A549 (cell line): Measurements from ENCODE around the gene SUGCT. TPM values are rescaled to one million over a fixed set of nuclear protein-coding genes. Genes with fewer than 3 reads are reported as not detected.

ENCODE experiments used
- ATAC-seq, 2 experiments: fragments of 200-7000 bp in 1 of 2; fragments of >200 bp in 1 of 2; cut with Nextera tagmentation in 1 of 2; cut with Tn5 transposase in 1 of 2; 3 replicates each; pipeline versions ENCODE4 v1.8.0 to v1.9.1; 2018 to 2020; ENCODE audit warnings: mild to moderate bottlenecking in 1 of 2, moderate library complexity in 1 of 2
- CTCF ChIA-PET: fragments of 300-600 bp; sonication (Branson Sonifier 250); formaldehyde crosslinking; extraction: SDS; loops from one replicate; lab custom pipeline; 2021; ENCODE audit warnings: antibody characterized with exemption, inconsistent platforms; lab: Yijun Ruan, JAX
- POLR2A ChIA-PET: fragments of 350-600 bp; formaldehyde crosslinking; extraction: SDS; loops from one replicate; lab custom pipeline; 2021; ENCODE audit warnings: antibody characterized with exemption, inconsistent platforms; lab: Yijun Ruan, JAX
- DNase-seq, 2 experiments: peaks; one replicate each; pipeline versions ENCODE4 v3.0.0 to v3.0.0-alpha.2; 2011 to 2016; ENCODE audit warnings: low read depth in 1 of 2, low spot score in 1 of 2
- FAIRE-seq: peaks from 2 replicates; lab custom pipeline; 2011; peaks lifted over from hg19 to GRCh38; lab: Jason Lieb, UNC
- H3K27ac ChIP-seq, 2 experiments: fragments of >200 bp; sonication (Bioruptor Twin); formaldehyde crosslinking; 3 replicates each; pipeline ENCODE4 v1.5.1; 2016 to 2017
- H3K4me1 ChIP-seq: fragments of >200 bp; sonication (Bioruptor Twin); formaldehyde crosslinking; 3 replicates; pipeline ENCODE4 v1.6.1; 2016
- H3K4me2 ChIP-seq: fragments of >200 bp; sonication (Bioruptor Twin); formaldehyde crosslinking; 3 replicates; pipeline ENCODE4 v1.6.1; 2016
- H3K4me3 ChIP-seq: fragments of >200 bp; sonication (Bioruptor Twin); formaldehyde crosslinking; 3 replicates; pipeline ENCODE4 v1.5.1; 2016
- H3K9me3 ChIP-seq: fragments of >200 bp; sonication (Bioruptor Twin); formaldehyde crosslinking; 3 replicates; pipeline ENCODE4 v1.6.1; 2016
- CBX8 ChIP-seq: fragments of 200-600 bp; sonication (generic); IDR thresholded peaks from 2 replicates; pipeline ENCODE4 v1.6.1; 2016
- CHD4 ChIP-seq: fragments of 200-600 bp; sonication (generic); IDR thresholded peaks from 2 replicates; pipeline ENCODE4 v1.6.1; 2016; ENCODE audit warnings: antibody characterized with exemption, mild to moderate bottlenecking, borderline replicate concordance
- EHF ChIP-seq: fragments of 250-450 bp; sonication (Bioruptor Pico); IDR thresholded peaks from 2 replicates; pipeline ENCODE4 v1.5.0; 2020; ENCODE audit warnings: mild to moderate bottlenecking
- EHMT2 ChIP-seq: fragments of 200-600 bp; sonication (generic); IDR thresholded peaks from 2 replicates; pipeline ENCODE4 v1.6.1; 2016; ENCODE audit warnings: antibody characterized with exemption, low read depth, mild to moderate bottlenecking, moderate library complexity
- ESRRA ChIP-seq: fragments of 150-350 bp; IDR thresholded peaks from 2 replicates; pipeline ENCODE4 v1.6.1; 2014; ENCODE audit warnings: mild to moderate bottlenecking, low read length, borderline replicate concordance
- FOSB ChIP-seq: fragments of 250-450 bp; sonication (Bioruptor Pico); IDR thresholded peaks from 2 replicates; pipeline ENCODE4 v1.5.0; 2020; ENCODE audit warnings: mild to moderate bottlenecking, moderate library complexity
- FOXS1 ChIP-seq: fragments of 250-450 bp; sonication (Bioruptor Pico); IDR thresholded peaks from 2 replicates; pipeline ENCODE4 v1.5.0; 2020; ENCODE audit warnings: mild to moderate bottlenecking, moderate library complexity
- HEYL ChIP-seq: fragments of 250-450 bp; sonication (Bioruptor Pico); IDR thresholded peaks from 2 replicates; pipeline ENCODE4 v1.8.0; 2021; ENCODE audit warnings: mild to moderate bottlenecking, moderate library complexity
- HOXA7 ChIP-seq: fragments of 250-450 bp; sonication (Bioruptor Pico); IDR thresholded peaks from 2 replicates; pipeline ENCODE4 v1.5.0; 2020; ENCODE audit warnings: mild to moderate bottlenecking, moderate library complexity
- JUNB ChIP-seq: fragments of >200 bp; sonication (Bioruptor Twin); formaldehyde crosslinking; IDR thresholded peaks from 2 replicates; pipeline ENCODE4 v1.6.1; 2016
- KDM1A ChIP-seq: fragments of 200-600 bp; sonication (generic); IDR thresholded peaks from 2 replicates; pipeline ENCODE4 v1.6.1; 2016; ENCODE audit warnings: low read depth, mild to moderate bottlenecking
- MYC ChIP-seq: IDR thresholded peaks from 2 replicates; pipeline ENCODE4 v1.6.1; 2012; ENCODE audit warnings: mild to moderate bottlenecking, inconsistent platforms, low read length, improper control_type of control experiment, borderline replicate concordance
- NFE2L2 ChIP-seq: fragments of 150-350 bp; conservative IDR thresholded peaks from 2 replicates; pipeline ENCODE4 v1.6.1; 2014; ENCODE audit warnings: low read length
- NR3C1 ChIP-seq: fragments of >200 bp; sonication (Bioruptor Twin); formaldehyde crosslinking; IDR thresholded peaks from 3 replicates; pipeline ENCODE4 v1.6.1; 2017
- PHF8 ChIP-seq: fragments of 200-600 bp; sonication (generic); IDR thresholded peaks from 2 replicates; pipeline ENCODE4 v1.6.1; 2016; ENCODE audit warnings: low read depth, mild to moderate bottlenecking, antibody characterized with exemption, moderate library complexity, borderline replicate concordance
- RAD21 ChIP-seq, 2 experiments: fragments of >200 bp in 1 of 2; sonication (Bioruptor Twin) in 1 of 2; formaldehyde crosslinking in 1 of 2; IDR thresholded peaks in 1 of 2; conservative IDR thresholded peaks in 1 of 2; 2 replicates in 1 of 2; 3 replicates in 1 of 2; pipeline ENCODE4 v1.6.1; 2012 to 2018; ENCODE audit warnings: inconsistent platforms in 1 of 2
- RARB ChIP-seq: fragments of 250-450 bp; sonication (Bioruptor Pico); IDR thresholded peaks from 2 replicates; pipeline ENCODE4 v1.8.0; 2021; ENCODE audit warnings: mild to moderate bottlenecking, moderate library complexity
- ZFP36 ChIP-seq: fragments of 450-650 bp; IDR thresholded peaks from 2 replicates; pipeline ENCODE4 v1.6.1; 2014; ENCODE audit warnings: borderline replicate concordance; ENCODE audit not compliant: partially characterized antibody
- ZNF302 ChIP-seq: fragments of 250-450 bp; sonication (Bioruptor Pico); IDR thresholded peaks from 2 replicates; pipeline ENCODE4 v1.9.0; 2021; ENCODE audit warnings: inconsistent platforms, mild to moderate bottlenecking, moderate library complexity
- ZSCAN20 ChIP-seq: fragments of 250-450 bp; sonication (Bioruptor Pico); IDR thresholded peaks from 2 replicates; pipeline ENCODE4 v1.8.0; 2022; ENCODE audit warnings: mild to moderate bottlenecking, moderate library complexity
- WGBS: methylation state at CpG from one replicate; pipeline ENCODE4 v1.1.6; 2017; ENCODE audit errors: missing lambda C conversion rate; 5-methylcytosine and 5-hydroxymethylcytosine counted together
- polyA plus RNA-seq, 4 experiments: library from polyadenylated mRNA; depleted of rRNA in 3 of 4; stranded (reverse); fragments of >200 nt; fragmentation: RNase III in 1 of 4; extraction: RNeasy Plus Mini Kit Qiagen cat#74134 plus additional on column Dnase treatment in 1 of 4; gene quantifications; 2 replicates in 3 of 4; 3 replicates in 1 of 4; pipeline ENCODE4 v1.2.3, GENCODE V29; 2011 to 2017
- TF ChIP-seq, protein P1 (sequence below): IDR thresholded peaks from 2 replicates; pipeline ENCODE4 v1.6.1; 2012
- TF ChIP-seq, protein P2 (sequence below): fragments of >200 bp; sonication (Bioruptor Twin); formaldehyde crosslinking; IDR thresholded peaks from 2 replicates; pipeline ENCODE4 v1.6.1; 2016
- TF ChIP-seq, protein P3 (sequence below): fragments of 450-650 bp; IDR thresholded peaks from 2 replicates; pipeline ENCODE4 v1.6.1; 2014; ENCODE audit warnings: antibody characterized with exemption
- TF ChIP-seq, protein P4 (sequence below): fragments of 250-450 bp; sonication (Bioruptor Pico); IDR thresholded peaks from 2 replicates; pipeline ENCODE4 v1.5.0; 2020; ENCODE audit warnings: low read depth, mild to moderate bottlenecking, moderate library complexity
- TF ChIP-seq, protein P5 (sequence below): IDR thresholded peaks from 2 replicates; pipeline ENCODE4 v1.6.1; 2012; ENCODE audit warnings: low read depth, borderline replicate concordance
- TF ChIP-seq, protein P6 (sequence below): fragments of >200 bp; sonication (Bioruptor Twin); formaldehyde crosslinking; IDR thresholded peaks from 3 replicates; pipeline ENCODE4 v1.6.1; 2016
- TF ChIP-seq, protein P7 (sequence below): fragments of 250-450 bp; sonication (Bioruptor Pico); IDR thresholded peaks from 2 replicates; pipeline ENCODE4 v1.5.0; 2021; ENCODE audit warnings: mild to moderate bottlenecking, moderate library complexity, borderline replicate concordance

Gene SUGCT
- polyA plus RNA-seq, 2 of the 4 experiments (the other 2 are of a cell fraction), result 1.4 to 1.6 TPM

DNA sequence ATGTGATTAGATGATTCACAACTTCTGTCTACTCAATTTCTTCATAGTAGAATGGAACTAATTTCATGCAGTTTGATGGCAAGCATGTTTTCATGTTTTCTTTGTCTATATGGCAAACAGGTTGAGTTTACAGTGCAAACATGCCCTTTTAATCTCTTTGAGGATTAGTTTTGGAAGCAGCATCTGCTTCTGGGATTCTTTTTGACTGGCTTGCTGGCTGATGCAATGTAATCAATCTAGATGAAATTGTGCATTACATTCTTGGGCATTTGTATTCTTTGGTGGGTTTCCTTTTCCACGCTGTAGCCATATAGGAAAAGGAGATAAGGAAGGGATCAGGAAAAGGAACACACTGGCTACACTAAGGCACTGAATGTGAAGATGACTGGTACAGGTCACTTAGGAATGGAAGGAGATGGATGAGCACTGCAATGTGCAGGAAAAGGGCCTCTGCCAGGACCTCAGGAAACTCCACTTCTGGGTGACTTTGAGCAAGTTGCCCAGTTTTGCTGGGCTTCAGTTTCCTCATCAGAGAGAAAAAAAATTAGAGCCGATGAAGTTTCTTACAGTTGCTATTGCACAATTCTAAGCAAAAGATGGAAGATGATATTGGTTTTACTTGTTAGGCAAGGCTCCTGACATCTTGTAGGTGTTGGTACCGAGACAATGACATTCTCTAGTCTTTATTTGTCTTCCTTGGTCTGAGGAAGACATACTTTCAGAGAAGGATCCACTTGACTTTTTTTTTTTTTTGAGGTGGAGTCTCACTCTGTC is 269.1 kb downstream of the SUGCT start:
- CTCF ChIA-PET, result no interaction called here
- H3K4me1 ChIP-seq, result no peaks in the 10 kb centered on the region
- no peak for ATAC-seq
- FAIRE-seq, result no peak
- H3K4me2 ChIP-seq, result no peak overlapping the region
- TF ChIP-seq, protein P1, sequence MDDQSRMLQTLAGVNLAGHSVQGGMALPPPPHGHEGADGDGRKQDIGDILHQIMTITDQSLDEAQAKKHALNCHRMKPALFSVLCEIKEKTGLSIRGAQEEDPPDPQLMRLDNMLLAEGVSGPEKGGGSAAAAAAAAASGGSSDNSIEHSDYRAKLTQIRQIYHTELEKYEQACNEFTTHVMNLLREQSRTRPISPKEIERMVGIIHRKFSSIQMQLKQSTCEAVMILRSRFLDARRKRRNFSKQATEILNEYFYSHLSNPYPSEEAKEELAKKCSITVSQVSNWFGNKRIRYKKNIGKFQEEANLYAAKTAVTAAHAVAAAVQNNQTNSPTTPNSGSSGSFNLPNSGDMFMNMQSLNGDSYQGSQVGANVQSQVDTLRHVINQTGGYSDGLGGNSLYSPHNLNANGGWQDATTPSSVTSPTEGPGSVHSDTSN, result no peak
- TF ChIP-seq FOXS1 (CRISPR knock-in tag) (no peak), ZSCAN20 (CRISPR knock-in tag) (no peak), NR3C1 (no peak), NFE2L2 (no peak), ZFP36 (no peak)
- TF ChIP-seq, protein P2, sequence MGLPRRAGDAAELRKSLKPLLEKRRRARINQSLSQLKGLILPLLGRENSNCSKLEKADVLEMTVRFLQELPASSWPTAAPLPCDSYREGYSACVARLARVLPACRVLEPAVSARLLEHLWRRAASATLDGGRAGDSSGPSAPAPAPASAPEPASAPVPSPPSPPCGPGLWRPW, result no peak
- no peak overlapping the region for H3K27ac ChIP-seq
- no peak overlapping the region for H3K4me3 ChIP-seq
- WGBS, result 7% methylated on average over 3 of the region's 3 CpGs
- POLR2A ChIA-PET, result no interaction called here
- H3K9me3 ChIP-seq, result no peaks in the 10 kb centered on the region
- no peak for DNase-seq

DNA sequence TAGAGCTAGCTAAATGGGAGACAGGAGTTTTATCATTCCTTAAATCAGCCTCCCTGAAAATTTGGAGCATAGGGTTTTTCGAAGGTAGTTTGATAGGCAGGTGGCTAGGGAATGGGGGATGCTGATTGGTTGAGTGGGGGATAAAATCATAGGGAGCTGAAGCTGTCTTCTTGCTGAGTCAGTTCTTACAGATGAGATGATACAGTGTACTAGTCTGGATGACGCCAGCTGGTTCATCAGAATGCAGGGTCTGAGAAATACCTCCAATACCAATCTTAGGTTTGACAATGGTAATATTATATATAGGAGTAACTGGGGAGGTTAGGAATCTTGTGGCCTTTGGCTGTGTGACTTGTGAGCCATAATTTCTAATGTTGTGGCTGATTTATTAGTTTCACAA is 271.2 kb downstream of the SUGCT start:
- Histone ChIP-seq H3K4me2 (no peak overlapping the region), H3K9me3 (no peaks in the 10 kb centered on the region), H3K27ac (no peak overlapping the region), H3K4me3 (no peak overlapping the region), H3K4me1 (no peaks in the 10 kb centered on the region)
- TF ChIP-seq CHD4 (no peak), HEYL (CRISPR knock-in tag) (no peak), MYC (no peak), PHF8 (no peak), ESRRA (no peak), RARB (no peak), ZNF302 (CRISPR knock-in tag) (no peak)
- TF ChIP-seq, protein P3, sequence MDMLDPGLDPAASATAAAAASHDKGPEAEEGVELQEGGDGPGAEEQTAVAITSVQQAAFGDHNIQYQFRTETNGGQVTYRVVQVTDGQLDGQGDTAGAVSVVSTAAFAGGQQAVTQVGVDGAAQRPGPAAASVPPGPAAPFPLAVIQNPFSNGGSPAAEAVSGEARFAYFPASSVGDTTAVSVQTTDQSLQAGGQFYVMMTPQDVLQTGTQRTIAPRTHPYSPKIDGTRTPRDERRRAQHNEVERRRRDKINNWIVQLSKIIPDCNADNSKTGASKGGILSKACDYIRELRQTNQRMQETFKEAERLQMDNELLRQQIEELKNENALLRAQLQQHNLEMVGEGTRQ, result no peak
- TF ChIP-seq, protein P4, sequence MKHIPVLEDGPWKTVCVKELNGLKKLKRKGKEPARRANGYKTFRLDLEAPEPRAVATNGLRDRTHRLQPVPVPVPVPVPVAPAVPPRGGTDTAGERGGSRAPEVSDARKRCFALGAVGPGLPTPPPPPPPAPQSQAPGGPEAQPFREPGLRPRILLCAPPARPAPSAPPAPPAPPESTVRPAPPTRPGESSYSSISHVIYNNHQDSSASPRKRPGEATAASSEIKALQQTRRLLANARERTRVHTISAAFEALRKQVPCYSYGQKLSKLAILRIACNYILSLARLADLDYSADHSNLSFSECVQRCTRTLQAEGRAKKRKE (CRISPR knock-in tag), result no peak
- TF ChIP-seq, protein P5, sequence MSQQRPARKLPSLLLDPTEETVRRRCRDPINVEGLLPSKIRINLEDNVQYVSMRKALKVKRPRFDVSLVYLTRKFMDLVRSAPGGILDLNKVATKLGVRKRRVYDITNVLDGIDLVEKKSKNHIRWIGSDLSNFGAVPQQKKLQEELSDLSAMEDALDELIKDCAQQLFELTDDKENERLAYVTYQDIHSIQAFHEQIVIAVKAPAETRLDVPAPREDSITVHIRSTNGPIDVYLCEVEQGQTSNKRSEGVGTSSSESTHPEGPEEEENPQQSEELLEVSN, result no peak
- TF ChIP-seq, protein P6, sequence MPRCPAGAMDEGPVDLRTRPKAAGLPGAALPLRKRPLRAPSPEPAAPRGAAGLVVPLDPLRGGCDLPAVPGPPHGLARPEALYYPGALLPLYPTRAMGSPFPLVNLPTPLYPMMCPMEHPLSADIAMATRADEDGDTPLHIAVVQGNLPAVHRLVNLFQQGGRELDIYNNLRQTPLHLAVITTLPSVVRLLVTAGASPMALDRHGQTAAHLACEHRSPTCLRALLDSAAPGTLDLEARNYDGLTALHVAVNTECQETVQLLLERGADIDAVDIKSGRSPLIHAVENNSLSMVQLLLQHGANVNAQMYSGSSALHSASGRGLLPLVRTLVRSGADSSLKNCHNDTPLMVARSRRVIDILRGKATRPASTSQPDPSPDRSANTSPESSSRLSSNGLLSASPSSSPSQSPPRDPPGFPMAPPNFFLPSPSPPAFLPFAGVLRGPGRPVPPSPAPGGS, result no peak
- WGBS, result 2% methylated on average over 2 of the region's 2 CpGs
- FAIRE-seq (no peak), ATAC-seq (no peak), DNase-seq (no peak)
- POLR2A ChIA-PET, result no interaction called here
- CTCF ChIA-PET, result no interaction called here

DNA sequence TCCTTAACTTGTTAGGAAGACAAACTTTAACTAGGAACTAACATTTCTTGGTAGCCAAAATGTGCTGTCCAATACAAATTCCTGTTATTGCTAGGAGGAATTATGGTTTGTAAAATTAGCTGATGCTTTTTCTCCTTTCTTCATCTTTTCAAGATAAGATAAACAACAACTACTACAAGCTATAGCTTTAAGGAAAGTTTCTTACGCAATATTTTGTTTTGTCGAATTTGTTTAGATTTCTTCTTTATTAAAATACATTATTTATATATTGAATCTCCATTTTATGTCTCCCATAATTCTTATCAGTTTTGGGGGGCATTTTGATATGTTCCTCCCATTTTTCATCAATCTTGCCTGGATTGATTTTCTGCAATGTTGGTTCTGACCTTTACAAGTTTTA is 277.5 kb downstream of the SUGCT start:
- DNase-seq, result no peak
- ChIA-PET POLR2A (no interaction called here), CTCF (no interaction called here)
- TF ChIP-seq ZSCAN20 (CRISPR knock-in tag), result no peak
- TF ChIP-seq CBX8, result no peak
- TF ChIP-seq RAD21 (conservative IDR thresholded peaks at IDR 0.05 in 1 of 2, IDR thresholded peaks at IDR 0.05 in 1 of 2), result no peak
- no peak for TF ChIP-seq ZNF302 (CRISPR knock-in tag)
- no peak for TF ChIP-seq CHD4
- TF ChIP-seq NR3C1, result no peak
- no peak for TF ChIP-seq EHF (CRISPR knock-in tag)
- TF ChIP-seq EHMT2, result no peak
- no peak for TF ChIP-seq FOSB (CRISPR knock-in tag)
- no peak for TF ChIP-seq ZFP36
- TF ChIP-seq, protein P7, sequence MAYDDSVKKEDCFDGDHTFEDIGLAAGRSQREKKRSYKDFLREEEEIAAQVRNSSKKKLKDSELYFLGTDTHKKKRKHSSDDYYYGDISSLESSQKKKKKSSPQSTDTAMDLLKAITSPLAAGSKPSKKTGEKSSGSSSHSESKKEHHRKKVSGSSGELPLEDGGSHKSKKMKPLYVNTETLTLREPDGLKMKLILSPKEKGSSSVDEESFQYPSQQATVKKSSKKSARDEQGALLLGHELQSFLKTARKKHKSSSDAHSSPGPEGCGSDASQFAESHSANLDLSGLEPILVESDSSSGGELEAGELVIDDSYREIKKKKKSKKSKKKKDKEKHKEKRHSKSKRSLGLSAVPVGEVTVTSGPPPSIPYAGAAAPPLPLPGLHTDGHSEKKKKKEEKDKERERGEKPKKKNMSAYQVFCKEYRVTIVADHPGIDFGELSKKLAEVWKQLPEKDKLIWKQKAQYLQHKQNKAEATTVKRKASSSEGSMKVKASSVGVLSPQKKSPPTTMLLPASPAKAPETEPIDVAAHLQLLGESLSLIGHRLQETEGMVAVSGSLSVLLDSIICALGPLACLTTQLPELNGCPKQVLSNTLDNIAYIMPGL (CRISPR knock-in tag), result no peak
- no peak for TF ChIP-seq HEYL (CRISPR knock-in tag)
- no peak for TF ChIP-seq HOXA7
- TF ChIP-seq KDM1A, result no peak
- no peak for TF ChIP-seq JUNB

More for the DNA sequence above, 277.5 kb downstream of the SUGCT start:
- 41% methylated on average over 2 of the region's 2 CpGs for WGBS
- no peak overlapping the region for H3K4me2 ChIP-seq
- H3K4me3 ChIP-seq, result no peak overlapping the region
- FAIRE-seq (no peak), ATAC-seq (no peak)
- H3K9me3 ChIP-seq, result no peaks in the 10 kb centered on the region
- no peak overlapping the region for H3K27ac ChIP-seq
- no peaks in the 10 kb centered on the region for H3K4me1 ChIP-seq
